ENCODE results near the gene KCNA3. TPM values are rescaled to one million over a fixed set of nuclear protein-coding genes. Genes with fewer than 3 reads are reported as not detected.

The KCNA3 gene
- total RNA-seq, 1 experiment from 2014 or later = 1.2 TPM

GRCh38 chr1:110672001-110672752, 2.6 kb downstream of the KCNA3 start:
- Mint-ChIP-seq H3K36me3 (peaks cover 4% of the 10 kb centered on the region; the same call in 1 of the 2 replicates), H3K27ac (no peak overlapping the region), H3K4me1 (peaks cover 11% of the 10 kb centered on the region), H3K27me3 (ENCODE audit: low read depth) (peaks cover 72% of the 10 kb centered on the region), H3K9me3 (no peaks in the 10 kb centered on the region), H3K4me3 (peak overlapping the region; percentile 1; the same call in 1 of the 2 replicates)
- ATAC-seq (no peak), DNase-seq (ENCODE audit: low spot score) (peak; percentile 55)
- CTCF ChIA-PET = no interaction called here
- POLR2A ChIA-PET = no interaction called here
- TF ChIP-seq MAX (CRISPR knock-in tag; IDR thresholded peaks at IDR 0.05) (no peak), SMAD4 (CRISPR knock-in tag; IDR thresholded peaks at IDR 0.05) (no peak), ZMAT4 (CRISPR knock-in tag; IDR thresholded peaks at IDR 0.05) (no peak), JUN (CRISPR knock-in tag; IDR thresholded peaks at IDR 0.05) (no peak), NR1H2 (CRISPR knock-in tag; IDR thresholded peaks at IDR 0.05) (no peak), STAT6 (CRISPR knock-in tag; conservative IDR thresholded peaks at IDR 0.05; ENCODE audit: low read depth) (no peak), ARID4B (CRISPR knock-in tag; IDR thresholded peaks at IDR 0.05; ENCODE audit: borderline replicate concordance) (no peak), ATF6 (CRISPR knock-in tag; IDR thresholded peaks at IDR 0.05) (no peak), E2F4 (CRISPR knock-in tag; IDR thresholded peaks at IDR 0.05; ENCODE audit: borderline replicate concordance, low read depth) (no peak), CREM (CRISPR knock-in tag; IDR thresholded peaks at IDR 0.05) (no peak)

- Mint-ChIP-seq H3K27ac (no peak overlapping the region), H3K4me3 (no peak overlapping the region), H3K27me3 (ENCODE audit: low read depth) (peaks cover 64% of the 10 kb centered on the region), H3K4me1 (peaks cover 11% of the 10 kb centered on the region), H3K36me3 (peaks cover 4% of the 10 kb centered on the region; the same call in 1 of the 2 replicates), H3K9me3 (no peaks in the 10 kb centered on the region)
- ATAC-seq = no peak
- CTCF ChIA-PET = no interaction called here
- POLR2A ChIA-PET = no interaction called here
- DNase-seq (ENCODE audit: low spot score) = no peak
- TF ChIP-seq ZBTB43 (CRISPR knock-in tag; IDR thresholded peaks at IDR 0.05) = no peak
- no peak for TF ChIP-seq CREM (CRISPR knock-in tag; IDR thresholded peaks at IDR 0.05)
- no peak for TF ChIP-seq NR1H2 (CRISPR knock-in tag; IDR thresholded peaks at IDR 0.05)
- no peak for TF ChIP-seq USF2 (CRISPR knock-in tag; IDR thresholded peaks at IDR 0.05)
- TF ChIP-seq PRRX2 (CRISPR knock-in tag; IDR thresholded peaks at IDR 0.05) = no peak
- no peak for TF ChIP-seq SOX15 (CRISPR knock-in tag; IDR thresholded peaks at IDR 0.05)
- TF ChIP-seq HMGA2 (CRISPR knock-in tag; IDR thresholded peaks at IDR 0.05) = no peak
- no peak for TF ChIP-seq PRDM15 (CRISPR knock-in tag; IDR thresholded peaks at IDR 0.05)
Observed at GRCh38 chr1:110671361-110671760, 3.4 kb downstream of the KCNA3 start.
